GM19397 (cell line): ENCODE data around the gene KSR1.
"Not testable (repeated sequence)": the region's sequence is repeated elsewhere in the genome, so short reads cannot be mapped to it uniquely, and the experiment has no call there.

Source experiments
- ATAC-seq: cut with Tn5 transposase; IDR thresholded peaks from one replicate; pipeline ENCODE4 v1.9.1; 2021; ENCODE audit warnings: mild to moderate bottlenecking, moderate library complexity; ENCODE audit not compliant: unreplicated experiment

The KSR1 gene

DNA sequence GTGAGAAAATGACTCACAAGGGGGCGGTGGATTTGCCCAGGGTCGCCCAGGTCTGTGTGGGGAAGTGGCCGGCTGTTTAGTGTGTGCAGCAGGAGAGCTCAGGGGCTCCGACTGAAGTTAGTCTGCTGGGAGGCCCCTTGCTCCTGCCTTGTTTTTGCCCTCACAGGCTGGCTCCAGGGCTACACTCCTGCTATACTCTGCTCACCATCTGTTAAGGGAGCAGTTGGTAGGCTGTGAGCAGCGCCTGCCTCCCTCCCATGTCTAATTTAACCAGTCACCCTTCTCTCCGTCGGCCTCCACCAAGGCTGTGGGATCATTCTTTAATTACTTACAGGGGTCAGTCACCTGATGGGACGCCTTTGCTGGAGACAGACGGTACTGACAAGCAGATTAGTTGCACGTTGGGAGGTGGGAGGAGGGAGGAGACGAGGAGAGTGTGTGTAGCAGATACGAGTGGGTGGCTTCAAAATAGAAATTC, 35.5 kb downstream of the KSR1 start:
- ATAC-seq, result no peak

DNA sequence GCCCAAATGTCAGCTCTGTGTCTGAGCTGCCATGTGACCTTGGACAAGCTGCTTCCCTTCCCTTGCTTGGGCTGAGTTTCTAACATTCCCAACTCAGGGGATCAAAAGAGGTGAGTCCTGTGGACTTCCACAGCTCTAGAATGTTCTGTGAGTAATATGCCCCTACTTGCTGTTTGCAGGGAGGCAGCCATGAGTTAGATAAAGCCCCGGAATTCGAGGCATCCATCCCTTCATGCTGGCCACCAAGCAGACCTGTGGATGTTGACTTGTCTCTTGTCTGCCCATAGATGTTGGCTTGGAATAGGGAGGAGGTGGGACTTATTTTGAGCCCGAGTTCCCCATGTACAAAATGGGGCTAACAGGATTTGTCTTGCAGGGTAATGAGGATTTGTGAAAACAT, 36.2 kb downstream of the KSR1 start:
- no peak for ATAC-seq

DNA sequence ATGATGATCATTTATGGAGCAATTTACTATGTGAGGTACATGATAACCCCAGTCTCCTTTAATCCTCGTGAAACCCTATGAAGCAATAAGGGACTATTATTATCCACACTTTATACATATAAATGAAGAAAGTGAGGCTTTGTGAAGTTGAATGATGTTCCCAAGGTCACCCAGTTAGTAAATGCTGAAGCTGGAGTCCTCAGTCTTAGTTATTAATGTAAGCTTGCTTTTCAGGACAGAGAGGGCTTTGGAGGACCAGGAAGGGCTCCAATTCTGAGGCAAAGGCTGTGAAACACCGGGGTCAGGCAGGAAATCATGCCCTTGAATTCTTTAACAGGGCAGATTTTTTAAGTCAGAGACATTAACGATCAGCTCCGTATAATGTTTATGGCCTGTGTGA, 36.8 kb downstream of the KSR1 start:
- ATAC-seq, result no peak

DNA sequence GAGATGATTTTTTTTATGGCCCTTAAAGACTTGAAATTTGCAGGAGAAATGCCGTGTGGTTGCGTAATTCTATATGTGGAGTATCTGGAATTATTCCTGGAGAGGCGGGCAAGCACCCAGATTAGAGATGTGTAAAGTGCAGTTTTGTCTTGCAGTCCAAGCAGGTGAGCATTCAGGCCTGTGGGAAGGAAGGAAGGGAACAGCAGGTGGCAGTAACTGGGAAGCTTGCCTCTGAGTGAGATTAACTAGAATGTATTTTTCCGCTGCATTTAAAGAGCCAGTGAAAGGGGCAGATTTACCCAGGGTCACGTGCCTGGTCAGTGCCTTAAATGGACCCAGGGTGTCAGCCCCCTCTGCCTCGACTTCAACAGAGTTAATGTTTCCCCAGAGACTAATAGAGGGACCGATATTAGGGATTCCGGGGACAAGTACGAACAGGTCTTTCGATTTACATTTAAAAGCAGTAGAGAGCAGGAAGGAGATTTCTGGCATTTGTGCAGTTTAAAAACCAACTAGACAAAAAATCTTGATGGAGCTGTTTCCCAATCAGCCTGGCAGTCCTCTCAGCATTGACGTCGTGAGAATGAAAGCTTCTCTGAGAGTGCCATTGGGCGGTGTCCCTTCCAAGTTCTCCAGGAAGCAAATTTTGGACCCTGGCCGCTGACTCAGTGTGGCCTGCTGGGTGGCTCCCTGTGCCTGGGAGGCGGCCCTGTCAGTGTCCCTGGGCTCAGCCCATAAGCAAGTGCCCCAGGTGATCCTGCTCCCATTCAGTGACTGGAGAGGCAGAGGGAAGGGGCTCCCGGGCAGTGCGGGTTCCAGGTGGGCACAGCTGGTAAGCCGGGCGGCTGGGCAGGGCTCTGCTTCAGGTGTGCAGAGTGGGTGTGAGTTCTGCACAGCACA, 38.2 kb downstream of the KSR1 start:
- no peak for ATAC-seq

DNA sequence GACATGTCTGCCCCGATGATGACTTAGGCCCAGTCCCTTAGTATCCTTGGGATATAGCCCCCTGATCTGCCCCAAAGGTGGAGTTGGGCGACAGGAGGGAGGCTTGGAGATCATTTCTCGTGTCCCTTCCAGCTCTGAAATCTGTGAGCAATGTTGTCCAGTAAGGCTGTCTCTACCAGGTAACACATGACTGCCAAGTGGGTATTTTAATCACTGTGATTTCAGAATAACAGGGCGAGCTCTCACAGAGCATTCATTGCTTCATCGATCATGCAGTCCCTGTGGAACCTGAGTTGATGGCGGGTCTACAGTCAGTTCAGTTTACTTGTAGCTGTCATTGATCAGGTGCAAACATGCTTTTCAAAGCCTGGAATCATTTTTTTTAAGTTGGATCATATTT, 39.2 kb downstream of the KSR1 start:
- no peak for ATAC-seq

DNA sequence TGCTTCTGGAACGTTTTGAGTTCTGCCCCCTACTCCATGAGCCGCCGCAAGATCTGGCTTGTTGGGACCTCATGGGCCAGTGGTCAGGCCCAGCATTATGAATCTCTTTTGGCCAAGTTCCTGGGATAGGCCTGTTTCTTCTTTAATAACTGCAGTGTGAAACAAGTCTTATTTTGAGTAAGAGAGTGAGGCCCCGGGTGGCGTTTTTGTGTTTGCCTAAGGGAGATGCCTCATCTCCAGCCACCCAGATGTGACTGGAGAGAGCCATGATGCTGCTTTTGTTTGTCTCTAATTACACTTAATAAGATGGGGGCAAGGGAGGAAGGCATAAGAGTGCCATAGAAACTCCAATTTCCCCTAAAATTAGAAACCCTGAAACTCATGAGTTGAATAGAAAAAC, 39.8 kb downstream of the KSR1 start:
- no peak for ATAC-seq

DNA sequence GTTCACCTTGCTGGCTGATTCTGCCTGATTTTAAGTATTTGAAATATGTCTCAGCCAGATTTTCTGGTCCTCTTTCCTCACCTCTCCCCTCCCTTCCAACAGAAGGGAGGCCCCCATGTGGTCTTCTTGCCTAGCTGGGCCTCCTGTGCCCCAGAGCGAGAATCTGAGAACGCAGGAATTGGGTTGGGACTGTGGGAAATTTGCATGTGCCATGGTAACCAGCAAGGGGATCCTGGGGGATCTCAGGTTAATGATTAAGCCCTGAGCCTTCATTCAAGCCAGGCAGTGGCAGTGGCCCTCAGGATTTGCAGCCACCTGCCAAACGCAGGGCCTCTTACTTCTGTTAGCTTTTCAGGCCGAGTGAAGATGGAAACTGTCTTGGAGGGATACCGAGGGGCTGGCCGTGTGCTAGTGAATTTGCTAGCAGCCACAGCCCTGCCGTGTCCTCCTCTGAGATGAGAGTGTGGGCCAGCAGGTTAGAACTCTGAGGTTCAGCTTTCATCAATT, 40.2 kb downstream of the KSR1 start:
- peak; percentile 46 for ATAC-seq

DNA sequence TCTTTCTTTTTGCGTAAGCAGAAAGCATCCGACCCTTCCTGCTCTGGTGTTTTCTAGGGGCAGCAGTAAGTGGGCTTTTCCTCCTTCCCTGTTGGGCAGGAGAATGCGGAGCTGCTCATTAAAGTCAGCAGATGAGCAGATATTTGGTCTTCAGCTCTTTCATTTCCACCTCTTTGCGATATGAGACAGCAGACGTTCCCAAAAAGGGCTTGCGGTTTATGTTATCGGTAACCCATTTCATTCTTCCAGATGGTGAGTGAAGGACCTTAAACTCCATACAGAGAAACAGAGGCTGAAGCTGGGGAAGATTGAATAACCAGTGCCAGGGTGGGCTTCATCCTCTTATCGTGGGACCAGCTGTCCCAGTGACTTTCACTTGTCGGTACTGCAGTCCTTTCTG, 40.7 kb downstream of the KSR1 start:
- no peak for ATAC-seq

DNA sequence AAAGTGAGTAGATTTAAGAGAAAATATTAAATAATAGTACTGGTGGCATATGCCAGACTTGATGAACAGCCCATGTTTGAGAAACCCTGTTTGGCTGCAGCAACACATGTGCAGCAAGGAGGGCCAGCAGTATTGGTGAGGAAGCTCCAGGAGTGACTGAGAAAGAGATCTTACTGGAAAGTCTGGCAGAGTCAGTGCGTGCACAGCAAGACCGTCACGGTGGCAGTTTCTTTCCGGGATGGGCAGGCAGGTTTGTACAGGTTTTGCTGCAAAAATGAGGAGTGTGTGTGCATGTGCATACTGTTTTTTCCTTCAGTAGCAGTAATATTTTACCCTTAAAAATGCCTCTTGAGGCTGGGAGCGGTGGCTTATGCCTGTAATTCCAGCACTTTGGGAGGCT, 41.4 kb downstream of the KSR1 start:
- ATAC-seq, result no peak

DNA sequence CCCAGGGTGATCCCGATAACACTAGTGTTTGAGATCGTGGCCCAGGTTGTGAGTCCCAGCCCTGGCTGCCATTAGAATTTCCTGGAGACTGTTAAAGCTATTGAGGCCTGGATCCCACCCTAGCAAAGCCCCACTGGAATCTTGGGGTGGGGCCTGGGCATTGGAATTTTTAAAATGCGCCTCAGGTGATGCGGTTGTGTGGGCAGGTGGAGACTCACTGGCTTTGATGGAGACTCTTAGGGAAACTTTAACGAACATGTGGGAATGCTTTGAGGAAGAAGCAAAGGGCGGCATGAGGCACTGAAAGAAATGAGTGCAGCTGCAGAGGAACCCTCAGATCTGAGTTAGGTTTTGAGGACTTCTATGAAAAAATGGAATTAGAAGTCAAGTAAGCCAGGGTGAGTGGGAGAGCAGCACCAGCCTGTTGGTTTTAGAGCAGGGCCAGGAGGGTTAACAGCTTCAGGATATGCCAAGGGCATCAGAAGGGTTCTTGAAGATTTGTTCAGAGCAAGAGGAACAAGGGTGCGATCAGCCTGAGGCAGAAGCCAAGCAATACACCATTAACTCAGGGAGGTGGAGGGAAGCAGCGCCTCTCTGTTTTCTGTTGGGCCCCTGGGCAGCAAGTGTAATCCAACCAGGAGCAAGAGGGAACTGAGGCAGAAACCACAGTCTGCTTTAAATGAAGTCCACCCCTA, 42.5 kb downstream of the KSR1 start:
- ATAC-seq, result no peak

DNA sequence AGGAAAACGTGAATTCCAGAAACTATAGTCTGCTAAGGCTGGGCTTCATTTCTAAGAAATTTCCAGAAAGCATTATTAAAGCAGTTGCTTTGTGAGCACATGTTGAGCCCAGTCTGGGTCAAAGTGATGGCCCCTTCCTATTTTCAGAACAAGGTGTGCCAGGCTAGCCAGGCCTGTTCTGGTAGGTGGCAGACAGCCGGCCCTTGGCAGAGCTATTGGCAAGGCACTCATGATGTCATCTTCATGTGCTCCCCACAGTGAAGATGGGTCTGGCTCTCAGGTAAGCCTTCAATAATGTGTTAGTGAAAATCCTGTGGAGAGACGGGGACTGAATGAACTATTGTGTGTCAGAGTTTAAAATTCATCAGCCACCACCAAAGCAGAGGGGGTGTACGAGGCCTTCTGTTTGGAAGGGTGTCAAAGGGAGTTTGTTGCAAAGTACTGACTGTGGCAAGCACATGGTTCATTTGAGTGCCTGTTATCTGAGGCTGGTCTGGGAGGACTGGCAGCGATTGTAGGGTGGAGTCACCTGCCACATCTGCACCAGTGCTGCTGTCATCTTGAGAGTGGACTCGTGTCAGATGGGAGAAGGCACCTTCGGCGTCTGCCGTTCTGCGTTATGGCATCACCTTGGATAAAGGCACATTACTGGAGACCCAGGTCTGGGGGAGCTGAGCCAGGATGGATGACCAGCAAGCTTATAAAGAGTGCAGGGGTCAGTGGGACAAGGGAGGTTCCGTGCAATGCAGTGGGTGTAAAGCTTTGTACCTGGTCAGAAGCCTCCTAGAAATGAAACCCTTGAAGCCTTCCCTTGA, 43.4 kb downstream of the KSR1 start:
- ATAC-seq, result no peak

DNA sequence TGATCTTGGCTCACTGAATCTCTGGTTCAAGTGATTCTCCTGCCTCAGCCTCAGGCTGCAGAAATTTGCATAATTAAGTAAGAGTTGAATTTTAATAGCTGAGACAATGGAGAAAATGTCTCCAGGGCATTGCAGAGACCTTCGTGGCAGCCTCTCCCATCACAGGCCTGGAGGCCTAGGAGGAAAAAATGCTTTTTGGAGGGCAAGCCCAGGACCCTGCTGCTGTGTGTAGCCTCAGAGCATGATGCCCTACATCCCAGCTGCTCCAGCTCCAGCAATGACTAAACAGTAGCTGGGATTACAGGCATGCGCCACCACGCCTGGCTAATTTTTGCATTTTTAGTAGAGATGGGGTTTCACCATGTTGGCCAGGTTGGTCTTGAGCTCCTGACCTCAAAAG, 45.1 kb downstream of the KSR1 start:
- ATAC-seq, result not testable (repeated sequence)

DNA sequence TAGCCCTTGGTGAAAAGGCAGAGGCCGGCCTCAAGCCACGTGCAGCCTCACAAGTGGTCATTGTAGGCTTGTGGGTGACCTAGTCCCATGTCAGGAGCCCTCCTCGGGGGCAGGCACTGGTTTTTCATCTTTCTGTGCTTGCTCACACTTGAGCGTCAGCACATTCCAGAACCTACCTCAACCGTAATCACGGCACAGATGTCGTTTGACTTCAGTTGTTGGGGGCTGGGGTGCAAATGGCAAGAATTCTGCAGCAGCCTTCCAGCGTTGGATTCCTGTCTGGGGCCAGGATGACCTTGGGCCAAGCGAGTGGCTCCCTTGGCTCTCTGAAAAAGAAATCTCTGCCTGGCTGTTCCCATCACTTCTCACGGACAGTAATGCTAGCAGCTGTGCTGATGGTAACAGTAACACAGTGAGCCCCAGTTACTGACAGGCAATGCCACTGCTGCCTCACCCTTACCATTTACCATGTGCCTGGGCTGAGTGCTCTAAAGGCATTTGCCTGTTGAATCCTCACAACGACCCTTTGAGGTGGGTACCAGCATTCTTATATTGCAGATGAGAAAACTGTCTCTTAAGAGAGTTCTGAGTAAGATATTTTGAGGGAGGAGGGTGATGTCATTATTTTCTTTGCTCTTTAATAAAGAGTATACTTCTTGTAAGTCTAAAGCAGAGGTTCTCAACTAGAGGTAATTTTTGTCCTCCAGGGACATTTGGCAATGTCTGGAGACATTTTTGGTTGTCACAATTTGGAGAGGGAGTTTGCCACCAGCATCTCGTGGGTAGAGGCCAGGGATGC, 46.5 kb downstream of the KSR1 start:
- no peak for ATAC-seq

DNA sequence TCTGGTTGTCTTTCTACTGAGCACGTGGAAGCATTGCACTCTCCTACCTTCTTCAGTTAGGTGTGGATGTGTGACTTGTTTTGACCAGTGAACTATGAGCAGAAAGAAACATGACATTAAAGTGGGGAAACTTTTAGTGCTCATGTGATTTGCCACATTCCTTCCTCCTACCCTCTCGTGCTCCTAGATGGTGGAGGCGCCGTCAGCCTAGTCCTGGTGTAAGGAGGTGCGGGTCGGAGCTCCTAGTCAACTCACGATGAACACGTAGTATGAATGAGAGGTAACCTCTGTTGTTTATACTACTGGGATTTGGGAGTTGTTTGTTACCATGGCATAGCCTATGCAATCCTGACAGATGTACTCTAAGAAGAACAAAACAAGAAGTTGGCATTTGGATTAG, 47.4 kb downstream of the KSR1 start:
- no peak for ATAC-seq

DNA sequence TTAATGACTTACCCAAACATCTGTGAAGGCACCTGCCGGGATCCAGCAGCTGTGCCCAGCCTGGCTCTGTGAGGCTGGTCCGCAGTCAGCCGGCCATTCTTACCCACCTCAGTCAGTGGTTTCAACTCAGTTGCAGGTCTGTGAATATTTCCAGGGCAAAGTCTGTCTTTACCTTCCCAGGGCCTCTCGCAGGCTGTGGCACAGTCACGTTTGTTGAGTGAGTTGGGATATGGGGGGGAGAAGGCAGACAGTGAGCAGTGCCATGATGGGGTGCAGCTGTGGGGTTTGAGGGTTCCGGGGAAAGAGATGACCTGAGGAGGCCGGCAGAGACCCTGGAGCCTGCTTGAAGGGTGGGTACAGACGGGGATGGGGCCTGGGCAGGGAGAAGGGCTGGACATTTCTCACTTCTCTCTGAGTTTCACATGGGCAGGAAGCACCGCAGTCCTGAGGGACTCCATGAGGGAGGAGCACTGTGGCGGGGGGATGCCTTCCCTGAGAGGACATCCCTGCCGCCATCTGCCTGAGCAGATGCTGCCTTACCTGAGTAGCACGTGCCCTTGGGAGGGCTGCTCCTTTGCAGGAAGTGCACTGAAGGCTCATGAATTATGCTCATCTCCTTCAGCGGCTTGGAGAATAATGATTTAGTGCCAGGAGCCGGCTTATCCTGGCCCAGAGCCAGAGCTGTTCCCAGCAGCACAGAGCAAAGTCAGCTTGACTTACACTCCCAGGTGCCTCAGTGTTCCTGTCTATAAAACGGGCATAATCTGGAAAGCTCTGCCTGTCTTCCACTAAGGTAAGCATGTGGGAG, 48.1 kb downstream of the KSR1 start:
- ATAC-seq, result no peak

DNA sequence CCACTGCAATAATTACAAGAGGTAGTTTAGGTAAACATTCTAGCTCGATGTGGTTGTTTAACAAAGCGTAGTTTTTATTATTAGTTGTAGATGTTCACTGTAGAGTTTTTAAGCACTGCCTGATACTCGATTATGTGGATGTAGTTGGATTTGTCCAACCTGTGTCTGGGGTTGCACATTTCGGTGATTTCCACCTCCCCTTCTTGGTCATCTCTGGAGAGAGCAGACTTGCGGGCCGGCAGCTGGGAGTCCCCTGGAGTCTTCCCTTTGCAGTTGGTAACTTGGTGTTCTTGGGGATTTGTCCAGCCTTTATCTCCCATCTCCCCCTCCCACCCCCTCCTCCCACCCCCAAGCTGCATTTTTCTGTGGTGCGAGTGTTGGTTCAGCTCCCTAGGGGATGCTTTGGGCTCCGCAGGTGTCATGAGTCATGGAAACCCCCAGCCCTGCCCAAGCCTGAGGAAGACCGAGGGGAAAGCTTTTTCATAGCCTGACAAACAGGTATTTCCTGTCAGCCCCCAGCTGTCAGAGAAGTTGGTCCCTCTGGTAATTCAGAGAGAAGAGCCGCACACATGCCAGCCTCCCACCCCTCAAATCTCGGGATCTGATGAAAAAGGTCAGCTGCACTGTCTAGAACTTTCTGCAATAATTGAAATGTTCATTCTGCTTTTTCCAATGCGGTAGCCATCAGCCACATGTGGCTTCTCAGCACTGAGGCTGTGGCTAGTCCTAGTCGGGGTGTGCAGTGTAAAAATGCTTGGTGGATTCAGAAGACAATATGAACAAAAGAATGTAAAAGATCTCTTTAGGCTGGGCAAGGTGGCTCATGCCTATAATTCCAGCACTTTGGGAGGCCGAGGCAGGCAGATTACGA, 50.3 kb downstream of the KSR1 start:
- peak; percentile 55 for ATAC-seq

DNA sequence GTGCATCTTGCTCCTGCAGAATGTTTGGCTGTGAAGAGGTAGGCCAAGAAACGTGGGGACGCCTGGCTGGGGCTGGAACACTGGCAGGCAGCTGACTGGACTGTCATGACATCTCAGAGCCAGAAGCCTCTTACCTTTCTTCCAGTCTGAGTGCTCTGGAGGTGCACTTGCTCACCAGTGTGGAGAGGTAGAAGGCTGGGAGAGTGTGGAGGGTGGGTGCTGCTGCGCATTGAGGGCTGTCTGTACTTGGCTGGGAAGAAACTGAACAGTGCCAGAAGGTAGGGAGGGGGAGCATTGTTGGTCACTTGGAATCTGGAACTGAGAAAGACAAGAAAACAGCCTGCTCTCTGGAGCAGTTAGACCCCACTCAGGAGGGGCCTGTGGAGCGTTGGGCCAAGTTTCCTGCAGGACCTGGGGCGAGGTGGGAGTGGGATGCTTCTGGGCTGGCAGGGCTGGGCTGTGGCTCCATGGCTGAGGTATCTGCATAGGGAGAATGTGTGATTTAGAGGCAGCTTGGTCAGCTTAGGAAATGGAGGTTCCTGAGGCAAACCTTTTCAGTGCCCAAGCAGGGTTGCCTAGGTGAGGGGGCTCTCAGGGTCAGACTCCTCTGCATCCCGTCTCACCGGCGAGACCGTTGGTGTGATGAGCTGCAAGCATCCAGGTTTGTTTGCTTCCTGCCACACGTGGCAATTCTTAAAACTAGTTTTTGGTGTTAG, 55.1 kb downstream of the KSR1 start:
- ATAC-seq, result no peak

DNA sequence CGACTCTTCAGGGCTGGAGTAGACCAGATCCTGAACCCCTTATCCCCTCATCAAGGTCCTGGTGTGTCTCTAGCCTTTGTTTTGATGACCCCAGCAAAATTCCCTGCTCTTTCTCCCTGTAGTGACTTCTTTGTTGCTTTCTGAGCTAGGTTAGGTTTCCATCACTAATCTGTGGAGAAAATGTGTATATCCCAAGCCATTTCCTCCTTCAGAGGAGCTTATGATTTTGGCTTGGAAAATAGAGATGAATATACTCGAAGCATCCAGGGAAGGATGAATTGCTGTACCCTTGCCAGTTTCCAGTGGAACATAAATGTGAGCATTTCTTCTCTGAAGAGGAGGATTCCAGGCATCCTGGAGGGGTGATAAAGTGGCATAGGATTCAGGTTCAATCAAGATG, 55.8 kb downstream of the KSR1 start:
- ATAC-seq, result no peak
